GM18498 (cell line): Measurements from ENCODE around the gene FGGY.
"Not testable (repeated sequence)": the region's sequence is repeated elsewhere in the genome, so short reads cannot be mapped to it uniquely, and the experiment has no call there.

Experiments
- ATAC-seq: cut with Tn5 transposase; IDR thresholded peaks from one replicate; pipeline ENCODE4 v1.9.1; 2021; ENCODE audit warnings: mild to moderate bottlenecking, moderate library complexity; ENCODE audit not compliant: unreplicated experiment

The FGGY gene

DNA sequence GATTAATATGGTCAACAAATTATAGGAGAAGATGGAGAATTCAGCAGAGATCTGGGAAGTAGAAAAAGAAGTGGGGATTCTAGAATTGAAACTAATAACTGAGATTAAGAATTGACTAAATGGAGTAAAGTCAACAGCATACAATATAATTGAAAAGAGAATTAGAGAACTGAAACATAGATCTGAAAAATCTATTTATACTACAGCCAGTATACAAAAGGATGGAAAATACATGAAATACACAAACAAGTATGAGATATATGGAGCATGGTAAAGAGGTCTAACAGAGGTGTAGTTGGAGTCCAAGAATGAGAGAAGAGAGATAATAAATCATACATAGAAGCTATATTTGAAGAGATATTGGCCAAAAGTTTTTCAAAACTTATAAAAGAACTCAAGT is 235.2 kb downstream of the FGGY start:
- ATAC-seq: peak; percentile 57

DNA sequence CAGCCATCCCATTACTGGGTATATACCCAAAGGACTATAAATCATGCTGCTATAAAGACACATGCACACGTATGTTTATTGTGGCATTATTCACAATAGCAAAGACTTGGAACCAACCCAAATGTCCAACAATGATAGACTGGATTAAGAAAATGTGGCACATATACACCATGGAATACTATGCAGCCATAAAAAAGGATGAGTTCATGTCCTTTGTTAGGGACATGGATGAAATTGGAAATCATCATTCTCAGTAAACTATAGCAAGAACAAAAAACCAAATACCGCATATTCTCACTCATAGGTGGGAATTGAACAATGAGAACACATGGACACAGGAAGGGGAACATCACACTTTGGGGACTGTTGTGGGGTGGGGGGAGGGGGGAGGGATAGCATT is 241.6 kb downstream of the FGGY start:
- not testable (repeated sequence) for ATAC-seq

DNA sequence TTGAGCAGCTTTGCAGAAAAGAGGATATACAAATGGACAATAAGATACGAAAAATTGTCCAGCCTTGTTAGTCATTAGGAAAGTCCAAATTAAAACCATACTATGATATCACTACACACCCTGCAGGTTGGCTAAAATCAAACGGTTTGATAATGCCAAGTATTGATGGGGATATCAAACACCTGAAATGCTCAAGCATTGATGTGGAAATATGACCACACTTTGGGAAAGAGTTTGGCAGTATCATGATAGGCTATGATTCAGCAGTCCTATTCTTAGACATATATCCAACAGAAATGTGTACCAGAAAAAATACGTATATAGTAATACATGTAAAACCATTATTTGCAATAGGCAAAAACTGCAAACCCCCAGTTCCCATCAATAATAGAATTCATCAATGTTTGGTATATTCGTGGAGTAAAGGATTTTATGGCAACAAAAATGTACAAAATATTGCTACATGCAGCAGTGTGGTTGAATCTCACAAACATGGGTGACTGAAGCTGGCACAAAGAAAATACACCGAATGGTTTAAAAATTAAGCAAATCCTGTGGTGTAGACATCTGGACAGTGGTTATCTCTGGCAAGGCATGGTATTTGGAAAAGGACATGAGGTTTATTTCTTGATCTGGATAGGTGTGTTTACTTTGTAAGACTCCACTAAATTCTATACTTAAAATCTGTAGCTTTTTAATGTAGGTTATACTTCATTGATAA is 243.2 kb downstream of the FGGY start:
- no peak for ATAC-seq

DNA sequence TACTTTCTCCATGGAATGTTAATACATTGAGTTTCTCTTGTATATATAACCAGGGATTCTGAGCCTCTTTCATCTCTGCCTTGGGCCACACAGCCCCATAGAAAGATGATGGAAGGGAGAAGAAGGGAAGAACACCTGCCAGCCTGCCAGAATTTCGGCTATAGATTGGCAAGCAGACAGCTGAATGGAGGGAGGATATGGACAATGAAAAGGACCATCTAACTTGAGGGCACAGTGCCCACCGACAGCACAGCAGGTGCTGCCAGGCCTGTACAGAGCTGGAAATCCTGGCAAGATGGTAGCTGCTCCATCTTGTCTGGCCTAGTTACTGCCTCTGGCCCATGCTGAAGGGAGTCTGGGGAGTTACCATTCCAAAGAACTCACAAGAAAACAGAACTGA is 244.3 kb downstream of the FGGY start:
- ATAC-seq: no peak

DNA sequence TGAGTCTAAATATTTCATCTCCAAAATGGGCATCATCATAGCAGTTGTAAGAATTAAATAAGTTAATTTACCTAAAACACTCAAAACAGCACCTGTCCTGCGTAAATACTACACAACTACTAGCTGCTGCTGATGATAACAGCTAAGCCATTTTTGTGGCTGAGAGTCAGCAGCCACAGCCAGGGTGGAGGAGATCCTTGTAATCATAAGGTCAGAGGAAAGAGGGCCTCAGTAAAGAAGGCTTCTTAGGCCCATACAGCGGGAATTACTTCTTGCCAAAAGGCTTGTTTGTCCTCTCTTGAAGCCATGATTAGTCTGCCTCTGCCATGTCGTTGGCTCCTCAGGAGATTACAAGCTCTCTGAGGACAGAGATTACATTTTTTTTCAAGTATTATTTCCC is 245.0 kb downstream of the FGGY start:
- no peak for ATAC-seq

DNA sequence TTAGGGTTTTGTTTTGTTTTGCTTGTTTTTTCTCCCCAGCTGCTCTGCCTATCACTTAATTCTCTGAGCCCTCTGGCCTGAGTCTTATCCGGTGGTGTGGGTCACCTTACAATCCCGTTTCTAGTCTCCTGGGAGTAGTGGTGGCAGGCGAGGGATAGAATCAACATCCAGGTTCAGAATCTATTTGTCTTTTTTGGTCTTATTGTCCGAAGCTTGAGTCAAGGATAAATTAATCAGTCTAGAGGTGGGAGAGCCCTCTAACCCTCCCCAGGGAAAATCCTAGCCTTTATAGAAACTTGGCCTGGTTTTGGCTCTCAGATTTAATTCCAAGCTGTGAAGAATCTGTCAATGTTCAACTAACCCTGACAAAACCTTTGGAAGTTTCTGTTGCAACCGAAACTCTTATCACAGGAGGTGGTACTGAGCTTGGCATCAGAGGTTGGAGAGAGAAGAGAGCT is 246.3 kb downstream of the FGGY start:
- ATAC-seq: no peak

DNA sequence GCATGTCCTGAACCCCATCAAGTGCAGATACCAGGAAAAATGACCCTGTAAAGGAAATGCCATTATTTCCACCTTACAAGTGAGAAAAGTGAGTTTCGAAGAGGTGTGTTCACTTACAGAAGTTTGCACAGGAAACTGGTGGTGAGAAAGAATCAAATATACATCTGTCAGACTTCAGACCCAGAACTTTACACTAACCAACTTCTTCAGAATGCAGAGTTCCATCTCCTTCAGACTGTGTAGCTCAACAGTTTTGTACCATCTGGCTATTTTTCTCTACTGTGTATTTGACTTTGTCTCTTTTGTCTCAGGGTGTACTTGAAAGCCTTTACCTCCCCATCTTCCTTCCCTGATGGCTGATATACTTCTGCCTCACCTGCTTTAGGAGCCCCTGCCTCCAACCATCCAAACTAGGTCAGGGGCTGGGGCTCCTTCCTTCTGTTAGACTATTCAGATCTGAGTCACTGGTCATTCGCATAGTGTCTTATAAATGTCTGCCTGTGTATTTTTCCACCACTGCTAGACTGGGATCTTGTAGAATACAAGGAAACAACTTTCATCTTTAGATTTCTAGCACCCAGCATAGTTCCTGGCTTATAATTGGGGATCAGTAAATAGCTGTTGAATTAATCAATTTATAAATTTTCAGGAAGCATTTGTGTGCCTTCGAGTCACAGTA is 247.9 kb downstream of the FGGY start:
- no peak for ATAC-seq

DNA sequence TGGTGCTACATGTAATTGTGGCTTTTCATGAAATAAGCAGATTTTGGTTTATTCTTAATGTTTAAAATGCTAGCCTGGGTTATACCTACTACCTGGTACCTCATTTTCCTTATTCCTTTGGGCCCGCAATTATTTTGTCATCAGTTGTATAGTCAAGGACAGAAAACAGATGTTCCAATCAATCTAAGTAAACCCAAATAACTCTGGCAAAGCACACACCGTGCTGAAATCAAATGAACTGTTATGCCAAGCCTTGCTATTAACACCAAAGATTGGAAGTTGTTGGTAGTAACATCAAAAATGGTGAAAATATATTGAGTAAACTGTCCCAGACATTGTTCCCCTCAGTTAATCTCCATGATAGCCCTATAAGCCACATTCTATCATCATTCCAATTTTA is 248.9 kb downstream of the FGGY start:
- ATAC-seq: no peak

DNA sequence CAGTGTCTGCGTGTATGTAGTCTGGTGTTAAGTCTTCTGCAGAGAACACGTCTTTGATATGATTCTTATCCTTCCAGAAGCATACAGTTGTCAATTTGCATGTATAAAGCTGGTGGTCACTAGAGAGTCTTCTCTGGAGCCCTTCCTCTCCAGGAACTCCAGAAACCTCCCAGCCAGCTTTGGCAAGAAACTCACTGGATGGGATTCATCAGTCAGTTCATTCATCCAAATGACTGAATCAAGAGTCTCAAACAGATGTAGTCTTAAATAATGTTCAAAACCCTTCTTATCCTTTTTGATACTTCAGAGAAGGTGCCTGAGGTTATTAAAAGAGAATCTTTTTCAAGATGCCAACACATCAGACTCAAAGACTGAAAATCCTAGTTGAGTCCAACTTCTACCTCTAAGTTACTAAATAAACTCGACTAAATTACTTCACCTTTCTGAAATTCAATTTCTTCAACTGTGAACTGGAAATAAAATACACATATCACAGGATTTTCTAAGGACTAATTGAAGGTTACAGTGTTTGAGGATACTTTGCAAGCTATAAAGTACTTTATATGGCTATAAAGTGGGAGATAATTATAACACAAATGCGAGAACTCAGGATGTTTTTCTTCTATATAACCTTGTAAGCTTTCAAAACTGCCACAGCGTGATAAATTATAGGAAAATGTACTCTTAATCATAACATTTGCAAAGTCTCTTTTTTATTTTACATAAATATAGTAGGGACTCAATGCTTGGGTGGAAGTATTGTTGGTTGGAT is 252.4 kb downstream of the FGGY start:
- ATAC-seq: no peak

DNA sequence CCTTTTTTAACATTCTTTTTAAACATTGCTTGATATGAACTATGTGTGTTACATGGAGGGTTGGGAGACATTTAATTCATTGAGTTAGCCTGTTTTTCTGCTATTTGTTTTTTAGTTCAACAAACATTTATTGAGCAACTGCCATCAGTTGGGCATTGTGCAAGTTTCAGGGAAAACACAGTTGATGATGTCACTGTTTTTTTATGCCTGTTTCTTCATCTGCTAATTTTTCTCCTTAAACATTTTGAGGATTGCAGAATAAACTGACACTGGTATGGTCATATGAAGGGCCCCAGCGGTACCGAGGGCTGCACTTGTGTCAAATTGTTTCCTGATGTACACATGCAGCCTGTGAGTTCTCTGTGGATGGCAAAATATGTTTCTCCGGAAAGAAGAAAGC is 253.0 kb downstream of the FGGY start:
- no peak for ATAC-seq

DNA sequence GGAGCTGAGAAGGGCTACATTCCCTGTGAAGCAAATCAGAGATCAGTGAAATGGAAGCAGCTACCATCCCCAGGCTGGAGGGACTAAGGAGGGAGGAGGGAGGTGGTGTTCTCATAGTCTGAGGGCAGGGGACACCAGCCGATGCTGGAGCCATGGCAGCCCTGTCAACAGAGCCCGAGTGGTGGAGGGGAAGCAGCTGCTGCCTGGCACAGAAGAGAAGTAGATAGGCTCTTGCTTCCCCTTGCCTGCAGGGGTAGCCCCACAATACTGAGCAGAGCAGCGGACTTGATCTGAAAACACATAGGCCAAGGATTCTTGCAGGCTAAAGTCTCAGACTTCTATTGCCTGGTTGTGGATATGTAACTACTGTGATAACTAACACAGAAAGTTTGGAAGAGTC is 255.1 kb downstream of the FGGY start:
- no peak for ATAC-seq

DNA sequence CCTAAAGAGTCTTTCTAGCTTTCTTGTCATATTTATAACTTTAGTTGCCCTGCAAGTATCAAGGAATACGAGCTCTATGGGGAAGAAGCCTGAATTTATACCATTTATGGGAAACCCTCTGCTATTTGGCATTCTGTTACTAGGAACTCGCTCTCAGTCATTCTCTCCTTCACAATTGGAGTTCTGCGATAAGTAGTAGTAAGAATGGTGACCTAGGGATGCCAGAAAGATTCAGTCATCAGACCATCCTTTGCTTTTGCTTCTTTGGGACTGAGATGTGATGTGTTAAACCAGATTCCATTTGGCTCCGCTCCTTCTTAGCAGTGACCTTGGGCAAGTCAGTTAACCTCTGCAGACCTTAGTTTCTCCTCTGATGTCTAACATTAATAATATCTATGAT is 256.5 kb downstream of the FGGY start:
- no peak for ATAC-seq

DNA sequence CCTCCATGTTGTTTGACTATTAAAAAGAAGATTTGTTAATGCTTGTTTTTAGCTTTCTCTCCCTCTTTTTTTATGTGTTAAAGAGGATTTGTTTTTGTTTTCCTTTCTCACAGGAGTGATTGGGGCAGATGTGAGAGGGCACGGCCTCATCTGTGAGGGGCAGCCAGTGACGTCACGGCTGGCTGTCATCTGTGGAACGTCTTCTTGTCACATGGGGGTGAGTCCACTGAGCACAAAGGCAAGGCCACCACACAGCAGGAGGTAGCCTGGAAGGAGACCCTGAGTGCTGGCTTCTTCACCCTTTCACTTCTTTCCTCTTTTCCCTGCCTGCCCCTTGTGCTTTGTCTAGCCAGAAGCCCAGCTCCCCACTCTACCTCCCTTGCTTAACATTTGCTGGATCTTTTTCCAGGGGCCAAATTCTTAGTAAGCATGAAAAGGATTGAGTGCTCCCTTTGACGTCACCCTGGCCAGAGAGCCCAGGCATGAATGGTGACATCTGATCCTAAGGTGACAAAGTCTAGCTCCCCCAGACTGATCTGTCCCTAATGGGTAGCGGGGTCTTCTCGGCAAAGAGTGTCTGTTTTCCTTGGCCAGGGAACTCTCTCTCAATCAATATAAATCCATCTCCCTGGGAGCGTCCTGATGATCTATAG is 257.2 kb downstream of the FGGY start:
- no peak for ATAC-seq

DNA sequence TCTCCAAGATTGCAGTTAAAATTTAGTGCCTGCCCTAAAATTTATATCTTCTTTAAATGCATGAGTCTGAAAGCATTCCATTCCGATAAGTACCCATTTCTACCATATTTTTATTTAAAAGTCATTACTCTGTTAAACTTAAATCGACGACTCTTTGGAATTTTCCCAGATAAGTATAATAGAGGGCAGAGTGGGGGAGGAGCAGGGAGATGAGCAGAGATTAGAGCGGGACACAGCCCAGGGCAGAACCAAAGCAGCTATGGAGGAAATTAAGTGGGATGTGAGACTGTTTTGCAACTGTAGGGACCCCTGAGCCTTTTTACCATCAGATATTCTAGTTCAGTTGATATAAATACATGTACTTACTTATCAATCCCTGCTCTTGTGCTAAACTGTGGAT is 257.9 kb downstream of the FGGY start:
- no peak for ATAC-seq

DNA sequence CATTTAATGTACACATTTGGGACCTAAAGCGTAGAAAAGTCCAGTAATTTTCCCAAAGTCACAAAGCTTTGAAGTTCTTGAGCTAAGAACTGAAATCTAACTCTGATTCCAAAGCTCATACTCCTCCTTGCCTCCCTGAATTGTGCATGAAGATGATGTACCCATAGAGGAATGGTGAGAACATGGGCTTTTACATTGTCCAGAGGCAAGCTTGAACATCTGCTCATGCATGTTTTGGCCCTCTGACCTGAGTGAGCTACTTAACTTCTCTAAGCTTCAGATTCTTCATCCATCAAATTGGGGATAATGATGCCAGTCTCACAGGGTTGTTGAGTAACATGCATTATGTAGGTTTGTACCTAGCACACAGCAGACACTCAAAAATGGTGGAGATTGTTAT is 259.5 kb downstream of the FGGY start:
- no peak for ATAC-seq

DNA sequence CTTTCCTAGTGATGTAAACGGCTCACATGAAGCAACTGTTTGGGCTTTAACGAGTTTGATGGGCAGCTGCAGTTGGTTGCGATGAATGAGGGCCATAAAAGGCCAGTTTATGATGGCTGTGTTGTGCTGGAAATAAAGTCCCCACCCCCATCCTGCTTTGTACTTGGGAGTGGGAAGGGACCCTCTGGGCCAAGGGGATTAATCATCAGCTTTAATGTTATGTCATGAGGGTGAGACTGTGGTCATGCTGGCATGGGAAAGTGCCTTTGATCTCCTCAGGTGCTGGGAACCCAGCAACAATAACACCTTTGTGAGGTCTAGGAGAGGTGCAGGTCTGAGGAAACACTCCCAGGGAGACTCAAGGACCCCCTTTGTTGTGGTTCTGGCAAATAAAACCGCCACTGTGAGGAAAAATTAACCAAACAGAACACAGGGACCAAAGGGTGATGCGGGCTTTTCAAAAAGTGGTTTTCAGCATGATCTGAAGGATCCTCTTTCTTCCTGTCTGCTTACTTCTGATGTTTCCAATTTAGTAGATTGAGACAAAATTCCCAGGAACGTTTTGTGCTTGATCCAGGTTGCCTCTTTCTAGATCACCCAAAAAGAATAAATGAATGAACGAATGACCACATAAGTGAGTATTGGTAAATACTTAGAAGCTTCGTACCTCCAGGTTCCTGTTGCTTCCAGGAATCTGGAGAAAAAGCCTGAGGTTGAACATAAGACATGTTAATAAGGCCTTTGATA is 260.1 kb downstream of the FGGY start:
- no peak for ATAC-seq

DNA sequence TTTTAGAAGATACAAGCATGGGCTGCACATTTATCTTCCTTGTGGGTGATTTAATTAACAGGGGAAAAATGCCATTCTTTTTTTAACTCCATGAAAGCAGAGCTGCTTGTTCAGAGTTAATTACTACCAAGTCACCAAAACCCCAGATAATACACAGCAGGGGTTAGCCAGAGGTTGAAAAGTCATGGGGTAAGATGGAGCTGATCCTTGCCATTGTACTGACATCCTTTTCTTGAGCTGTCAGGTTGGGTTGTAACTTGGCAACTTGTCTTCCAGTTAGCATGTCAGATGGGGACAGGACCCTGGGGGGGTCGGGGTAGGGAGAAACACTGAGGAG is 260.6 kb downstream of the FGGY start:
- ATAC-seq: no peak

DNA sequence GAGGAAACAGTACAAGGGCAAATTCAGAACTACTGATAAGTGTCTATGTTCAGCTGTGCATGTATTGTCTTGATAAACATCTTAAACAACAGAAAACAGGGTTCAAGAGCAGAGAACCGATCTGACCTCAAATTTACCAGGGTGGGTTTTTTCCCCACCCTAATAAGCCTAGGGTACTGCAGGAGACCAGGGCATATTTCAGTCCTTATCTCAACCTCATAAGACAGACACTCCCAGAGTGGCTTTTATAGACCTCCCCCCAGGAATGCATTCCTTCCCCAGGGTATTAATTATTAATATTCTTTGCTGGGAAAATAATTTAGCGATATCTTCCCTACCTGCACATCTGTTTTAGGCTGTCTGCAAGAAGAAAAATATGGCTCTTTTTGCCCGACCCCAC is 261.7 kb downstream of the FGGY start:
- not testable (repeated sequence) for ATAC-seq

DNA sequence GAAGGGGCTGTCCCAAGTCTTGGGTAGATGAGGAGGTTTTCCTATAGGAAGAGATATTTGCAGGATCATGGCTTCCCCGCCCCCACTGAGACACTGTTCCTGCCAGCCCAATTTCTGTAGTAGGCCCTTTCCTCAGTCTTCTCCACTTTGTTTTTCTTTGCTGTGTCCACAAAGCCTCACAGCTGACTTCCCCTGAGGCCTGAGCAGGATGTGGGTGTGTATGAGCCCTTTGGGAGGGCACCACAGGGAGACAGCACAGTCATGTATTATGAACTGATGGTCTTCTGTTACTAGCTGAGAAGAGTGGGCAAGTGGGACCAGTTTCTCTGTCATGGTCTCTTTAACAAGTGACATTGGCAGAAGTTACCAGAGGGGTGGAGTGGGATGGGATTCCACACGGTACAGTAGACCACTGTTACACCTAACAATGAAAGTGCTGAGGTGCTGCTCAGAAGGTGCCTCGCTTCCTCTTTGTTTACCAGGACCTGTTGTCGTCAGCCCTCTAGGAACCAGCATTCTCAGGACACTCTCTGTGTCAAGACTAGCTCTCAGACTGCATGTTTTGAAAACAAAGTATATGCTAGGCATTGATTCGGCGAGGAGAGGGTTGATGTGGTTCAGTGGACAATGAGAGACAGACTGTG is 264.0 kb downstream of the FGGY start:
- ATAC-seq: peak; percentile 76

DNA sequence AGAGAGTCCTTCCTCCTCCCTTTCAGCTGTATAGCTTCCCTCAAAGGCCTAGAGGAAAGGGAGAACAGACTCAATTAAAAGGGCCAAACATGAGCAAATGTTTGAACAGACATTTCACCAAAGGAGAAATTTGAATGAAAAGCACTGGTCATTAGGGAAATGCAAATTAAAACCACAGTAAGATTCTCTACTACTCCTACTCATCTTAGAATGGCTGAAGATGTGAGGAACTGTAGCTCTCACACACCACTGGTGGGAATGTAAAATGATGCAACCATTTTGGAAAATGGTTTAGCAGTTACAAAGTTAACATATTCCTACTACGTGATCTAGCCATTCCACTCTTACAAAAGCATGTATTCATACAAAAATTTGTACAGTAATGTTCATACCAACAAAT is 264.9 kb downstream of the FGGY start:
- ATAC-seq: no peak
